HEK293 (cell line): ENCODE results near the gene LAMA5.

Experiments
- CTCF ChIA-PET: fragments of 350-600 bp; formaldehyde crosslinking; extraction: SDS; loops from one replicate; lab custom pipeline; 2021; ENCODE audit warnings: antibody characterized with exemption; lab: Yijun Ruan, JAX
- POLR2A ChIA-PET: fragments of 300-600 bp; formaldehyde crosslinking; extraction: SDS; loops from one replicate; lab custom pipeline; 2020; ENCODE audit warnings: antibody characterized with exemption, inconsistent platforms; lab: Yijun Ruan, JAX
- H3K27ac ChIP-seq: fragments of 200-500 bp; sonication (Bioruptor generic); 2 replicates; pipeline ENCODE4 v1.5.1; 2014; ENCODE audit warnings: low read depth, low read length, control low read depth, inconsistent platforms; ENCODE audit errors: extremely low read depth
- H3K36me3 ChIP-seq, 2 experiments: fragments of 200-500 bp in 1 of 2; sonication (Bioruptor generic) in 1 of 2; 1 replicate in 1 of 2; 2 replicates in 1 of 2; pipeline ENCODE4 v1.5.1; 2014 to 2017; ENCODE audit warnings: inconsistent platforms in 2 of 2, low read length in 2 of 2; ENCODE audit not compliant: control insufficient read depth in 2 of 2, insufficient read depth in 1 of 2
- H3K4me1 ChIP-seq: fragments of 200-500 bp; sonication (Bioruptor generic); 2 replicates; pipeline ENCODE4 v1.5.1; 2014; ENCODE audit warnings: mild to moderate bottlenecking, low read length, inconsistent platforms; ENCODE audit not compliant: control insufficient read depth, insufficient read depth
- H3K4me3 ChIP-seq: 2 replicates; pipeline ENCODE4 v1.5.1; 2011; ENCODE audit warnings: low read depth, mild to moderate bottlenecking, control low read depth, low read length, moderate library complexity
- H3K9me3 ChIP-seq: fragments of 200-500 bp; sonication (Bioruptor generic); 2 replicates; pipeline ENCODE4 v1.5.1; 2014; ENCODE audit warnings: low read depth, low read length, inconsistent platforms; ENCODE audit not compliant: control insufficient read depth, insufficient read depth
- HOXA7 ChIP-seq: sonication (generic); formaldehyde crosslinking; IDR thresholded peaks from 2 replicates; pipeline ENCODE4 v1.8.1; 2022; ENCODE audit warnings: missing genetic modification reagents, borderline replicate concordance
- RBAK ChIP-seq: fragments of 450-650 bp; formaldehyde crosslinking; IDR thresholded peaks from 2 replicates; pipeline ENCODE4 v1.5.1; 2016; ENCODE audit warnings: missing biosample characterization, missing genetic modification characterization
- REPIN1 ChIP-seq: fragments of 450-650 bp; formaldehyde crosslinking; IDR thresholded peaks from 2 replicates; pipeline ENCODE4 v1.5.1; 2017; ENCODE audit warnings: missing biosample characterization, missing genetic modification characterization, low read depth
- SP2 ChIP-seq: fragments of 450-650 bp; formaldehyde crosslinking; IDR thresholded peaks from 2 replicates; pipeline ENCODE4 v1.5.1; 2016; ENCODE audit warnings: missing biosample characterization, missing genetic modification characterization
- SP3 ChIP-seq: fragments of 450-650 bp; formaldehyde crosslinking; IDR thresholded peaks from 2 replicates; pipeline ENCODE4 v1.5.1; 2016; ENCODE audit warnings: missing biosample characterization, missing genetic modification characterization
- TCF7L2 ChIP-seq: IDR thresholded peaks from 2 replicates; pipeline ENCODE4 v1.6.1; 2011; ENCODE audit warnings: low read depth, mild to moderate bottlenecking, inconsistent platforms, low read length, moderate library complexity, borderline replicate concordance
- ZBTB17 ChIP-seq: fragments of 450-650 bp; formaldehyde crosslinking; IDR thresholded peaks from 2 replicates; pipeline ENCODE4 v1.5.1; 2016; ENCODE audit warnings: missing biosample characterization, missing genetic modification characterization
- ZBTB7A ChIP-seq: fragments of 450-650 bp; formaldehyde crosslinking; IDR thresholded peaks from 2 replicates; pipeline ENCODE4 v1.5.1; 2016; ENCODE audit warnings: low read depth, missing biosample characterization, missing genetic modification characterization
- ZNF140 ChIP-seq: fragments of 450-650 bp; formaldehyde crosslinking; IDR thresholded peaks from 2 replicates; pipeline ENCODE4 v1.5.1; 2016; ENCODE audit warnings: missing biosample characterization, missing genetic modification characterization
- ZNF2 ChIP-seq: fragments of 450-650 bp; formaldehyde crosslinking; IDR thresholded peaks from 2 replicates; pipeline ENCODE4 v1.5.1; 2016; ENCODE audit warnings: missing biosample characterization, missing genetic modification characterization
- ZNF24 ChIP-seq: fragments of 450-650 bp; formaldehyde crosslinking; IDR thresholded peaks from 2 replicates; pipeline ENCODE4 v1.5.1; 2016; ENCODE audit warnings: missing biosample characterization, missing genetic modification characterization
- ZNF248 ChIP-seq: fragments of 450-650 bp; formaldehyde crosslinking; IDR thresholded peaks from 2 replicates; pipeline ENCODE4 v1.5.1; 2017; ENCODE audit warnings: missing biosample characterization, missing genetic modification characterization
- ZNF274 ChIP-seq, 2 experiments: fragments of 200-500 bp in 1 of 2; fragments of 450-650 bp in 1 of 2; sonication (Bioruptor generic) in 1 of 2; formaldehyde crosslinking in 1 of 2; IDR thresholded peaks; 2 replicates each; pipeline versions ENCODE4 v1.5.1 to v1.6.1; 2014 to 2016; ENCODE audit warnings: borderline replicate concordance in 1 of 2, inconsistent platforms in 1 of 2, low read length in 1 of 2, missing biosample characterization in 1 of 2, missing genetic modification characterization in 1 of 2
- ZNF335 ChIP-seq: fragments of 450-650 bp; formaldehyde crosslinking; conservative IDR thresholded peaks from 2 replicates; pipeline ENCODE4 v1.5.1; 2016; ENCODE audit warnings: missing biosample characterization, missing genetic modification characterization
- ZNF37A ChIP-seq: fragments of 450-650 bp; IDR thresholded peaks from 2 replicates; pipeline ENCODE4 v1.5.1; 2018; ENCODE audit warnings: missing biosample characterization, missing genetic modification characterization
- ZNF404 ChIP-seq: fragments of 450-650 bp; formaldehyde crosslinking; IDR thresholded peaks from 2 replicates; pipeline ENCODE4 v1.5.1; 2017; ENCODE audit warnings: missing biosample characterization, missing genetic modification characterization
- ZNF571 ChIP-seq: fragments of 450-650 bp; formaldehyde crosslinking; IDR thresholded peaks from 2 replicates; pipeline ENCODE4 v1.5.0; 2017; ENCODE audit warnings: missing biosample characterization, missing genetic modification characterization
- ZNF670 ChIP-seq: fragments of 450-650 bp; formaldehyde crosslinking; IDR thresholded peaks from 2 replicates; pipeline ENCODE4 v1.5.1; 2016; ENCODE audit warnings: missing biosample characterization, missing genetic modification characterization, low read depth
- ZNF776 ChIP-seq: fragments of 450-650 bp; formaldehyde crosslinking; IDR thresholded peaks from 2 replicates; pipeline ENCODE4 v1.5.0; 2017; ENCODE audit warnings: missing biosample characterization, missing genetic modification characterization, borderline replicate concordance
- ZNF791 ChIP-seq: fragments of 450-650 bp; formaldehyde crosslinking; IDR thresholded peaks from 2 replicates; pipeline ENCODE4 v1.5.1; 2016; ENCODE audit warnings: missing biosample characterization, missing genetic modification characterization
- ZNF830 ChIP-seq: fragments of 450-650 bp; IDR thresholded peaks from 2 replicates; pipeline ENCODE4 v1.5.0; 2018; ENCODE audit warnings: missing biosample characterization, missing genetic modification characterization, low read depth, mild to moderate bottlenecking, moderate library complexity
- ZNF837 ChIP-seq: fragments of 450-650 bp; formaldehyde crosslinking; IDR thresholded peaks from 2 replicates; pipeline ENCODE4 v1.5.1; 2016; ENCODE audit warnings: missing biosample characterization, missing genetic modification characterization
- TF ChIP-seq, protein P1 (sequence below): fragments of 450-650 bp; formaldehyde crosslinking; IDR thresholded peaks from 2 replicates; pipeline ENCODE4 v1.5.1; 2016; ENCODE audit warnings: missing biosample characterization, missing genetic modification characterization, borderline replicate concordance
- TF ChIP-seq, protein P2 (sequence below): fragments of 450-650 bp; formaldehyde crosslinking; IDR thresholded peaks from 2 replicates; pipeline ENCODE4; 2016; ENCODE audit warnings: missing biosample characterization, missing genetic modification characterization
- TF ChIP-seq, protein P3 (sequence below): fragments of 450-650 bp; formaldehyde crosslinking; IDR thresholded peaks from 2 replicates; pipeline ENCODE4 v1.5.1; 2016; ENCODE audit warnings: missing biosample characterization, missing genetic modification characterization
- TF ChIP-seq, protein P4 (sequence below): fragments of 450-650 bp; formaldehyde crosslinking; IDR thresholded peaks from 2 replicates; pipeline ENCODE4 v1.5.1; 2016; ENCODE audit warnings: missing biosample characterization, missing genetic modification characterization

Gene LAMA5

DNA sequence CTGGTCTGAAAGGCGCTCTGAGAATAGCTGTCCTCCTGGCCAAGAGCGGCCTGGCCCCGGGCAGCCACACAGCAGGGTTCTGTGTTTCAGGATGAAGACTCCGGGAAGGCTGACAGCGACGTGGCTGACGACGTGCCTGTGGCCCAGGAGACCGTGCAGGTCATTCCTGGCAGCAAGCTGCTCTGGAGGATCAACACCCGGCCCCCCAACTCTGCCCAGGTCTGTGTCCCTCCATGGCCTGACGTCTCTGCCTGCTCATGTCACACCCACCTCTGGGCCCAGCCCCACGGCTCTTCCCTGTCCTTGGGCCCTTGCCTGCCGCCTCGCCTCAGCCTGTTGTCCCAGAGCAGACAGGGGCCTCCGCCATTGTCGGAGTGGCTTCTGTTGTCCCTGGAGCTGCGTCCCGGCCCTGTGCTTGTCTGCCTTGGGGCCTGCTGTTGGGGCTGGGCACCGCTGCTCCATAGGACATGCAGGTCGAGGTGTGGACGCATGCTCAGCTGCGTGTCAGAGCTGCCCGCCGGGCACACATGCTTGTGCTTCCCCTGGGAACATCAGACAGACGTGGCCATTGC is 80.5 kb downstream of the LAMA5 start:
- no peak overlapping the region for H3K4me3 ChIP-seq
- H3K36me3 ChIP-seq: peaks cover 13 to 82% of the 10 kb centered on the region in 2 experiments; a peak in 2 of 3 replicates
- no peak for TF ChIP-seq ZNF776 (tag by site-specific recombination)
- TF ChIP-seq, protein P1, sequence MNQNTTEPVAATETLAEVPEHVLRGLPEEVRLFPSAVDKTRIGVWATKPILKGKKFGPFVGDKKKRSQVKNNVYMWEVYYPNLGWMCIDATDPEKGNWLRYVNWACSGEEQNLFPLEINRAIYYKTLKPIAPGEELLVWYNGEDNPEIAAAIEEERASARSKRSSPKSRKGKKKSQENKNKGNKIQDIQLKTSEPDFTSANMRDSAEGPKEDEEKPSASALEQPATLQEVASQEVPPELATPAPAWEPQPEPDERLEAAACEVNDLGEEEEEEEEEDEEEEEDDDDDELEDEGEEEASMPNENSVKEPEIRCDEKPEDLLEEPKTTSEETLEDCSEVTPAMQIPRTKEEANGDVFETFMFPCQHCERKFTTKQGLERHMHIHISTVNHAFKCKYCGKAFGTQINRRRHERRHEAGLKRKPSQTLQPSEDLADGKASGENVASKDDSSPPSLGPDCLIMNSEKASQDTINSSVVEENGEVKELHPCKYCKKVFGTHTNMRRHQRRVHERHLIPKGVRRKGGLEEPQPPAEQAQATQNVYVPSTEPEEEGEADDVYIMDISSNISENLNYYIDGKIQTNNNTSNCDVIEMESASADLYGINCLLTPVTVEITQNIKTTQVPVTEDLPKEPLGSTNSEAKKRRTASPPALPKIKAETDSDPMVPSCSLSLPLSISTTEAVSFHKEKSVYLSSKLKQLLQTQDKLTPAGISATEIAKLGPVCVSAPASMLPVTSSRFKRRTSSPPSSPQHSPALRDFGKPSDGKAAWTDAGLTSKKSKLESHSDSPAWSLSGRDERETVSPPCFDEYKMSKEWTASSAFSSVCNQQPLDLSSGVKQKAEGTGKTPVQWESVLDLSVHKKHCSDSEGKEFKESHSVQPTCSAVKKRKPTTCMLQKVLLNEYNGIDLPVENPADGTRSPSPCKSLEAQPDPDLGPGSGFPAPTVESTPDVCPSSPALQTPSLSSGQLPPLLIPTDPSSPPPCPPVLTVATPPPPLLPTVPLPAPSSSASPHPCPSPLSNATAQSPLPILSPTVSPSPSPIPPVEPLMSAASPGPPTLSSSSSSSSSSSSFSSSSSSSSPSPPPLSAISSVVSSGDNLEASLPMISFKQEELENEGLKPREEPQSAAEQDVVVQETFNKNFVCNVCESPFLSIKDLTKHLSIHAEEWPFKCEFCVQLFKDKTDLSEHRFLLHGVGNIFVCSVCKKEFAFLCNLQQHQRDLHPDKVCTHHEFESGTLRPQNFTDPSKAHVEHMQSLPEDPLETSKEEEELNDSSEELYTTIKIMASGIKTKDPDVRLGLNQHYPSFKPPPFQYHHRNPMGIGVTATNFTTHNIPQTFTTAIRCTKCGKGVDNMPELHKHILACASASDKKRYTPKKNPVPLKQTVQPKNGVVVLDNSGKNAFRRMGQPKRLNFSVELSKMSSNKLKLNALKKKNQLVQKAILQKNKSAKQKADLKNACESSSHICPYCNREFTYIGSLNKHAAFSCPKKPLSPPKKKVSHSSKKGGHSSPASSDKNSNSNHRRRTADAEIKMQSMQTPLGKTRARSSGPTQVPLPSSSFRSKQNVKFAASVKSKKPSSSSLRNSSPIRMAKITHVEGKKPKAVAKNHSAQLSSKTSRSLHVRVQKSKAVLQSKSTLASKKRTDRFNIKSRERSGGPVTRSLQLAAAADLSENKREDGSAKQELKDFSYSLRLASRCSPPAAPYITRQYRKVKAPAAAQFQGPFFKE (tag by site-specific recombination): no peak
- no peak for TF ChIP-seq SP2
- TF ChIP-seq ZNF37A: no peak
- TF ChIP-seq ZNF830 (tag by site-specific recombination): no peak
- no peak for TF ChIP-seq ZNF2
- TF ChIP-seq, protein P2, sequence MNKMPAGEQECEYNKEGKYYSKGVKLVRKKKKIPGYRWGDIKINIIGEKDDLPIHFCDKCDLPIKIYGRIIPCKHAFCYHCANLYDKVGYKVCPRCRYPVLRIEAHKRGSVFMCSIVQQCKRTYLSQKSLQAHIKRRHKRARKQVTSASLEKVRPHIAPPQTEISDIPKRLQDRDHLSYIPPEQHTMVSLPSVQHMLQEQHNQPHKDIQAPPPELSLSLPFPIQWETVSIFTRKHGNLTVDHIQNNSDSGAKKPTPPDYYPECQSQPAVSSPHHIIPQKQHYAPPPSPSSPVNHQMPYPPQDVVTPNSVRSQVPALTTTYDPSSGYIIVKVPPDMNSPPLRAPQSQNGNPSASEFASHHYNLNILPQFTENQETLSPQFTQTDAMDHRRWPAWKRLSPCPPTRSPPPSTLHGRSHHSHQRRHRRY (tag by site-specific recombination): no peak
- no peak for TF ChIP-seq ZNF274 (IDR thresholded peaks at IDR 0.05; ENCODE audit: low read length)
- TF ChIP-seq ZNF274 (tag by site-specific recombination; IDR thresholded peaks at IDR 0.05; ENCODE audit: borderline replicate concordance): no peak
- no peak for TF ChIP-seq SP3 (tag by site-specific recombination)
- no peak for TF ChIP-seq ZBTB17 (tag by site-specific recombination)
- TF ChIP-seq HOXA7 (CRISPR knock-in tag): no peak
- TF ChIP-seq ZNF248 (tag by site-specific recombination): no peak
- TF ChIP-seq ZNF837 (tag by site-specific recombination): no peak
- no peak for TF ChIP-seq ZNF670 (tag by site-specific recombination)
- no peak for TF ChIP-seq ZNF571 (tag by site-specific recombination)
- no peak for TF ChIP-seq RBAK (tag by site-specific recombination)
- TF ChIP-seq, protein P3, sequence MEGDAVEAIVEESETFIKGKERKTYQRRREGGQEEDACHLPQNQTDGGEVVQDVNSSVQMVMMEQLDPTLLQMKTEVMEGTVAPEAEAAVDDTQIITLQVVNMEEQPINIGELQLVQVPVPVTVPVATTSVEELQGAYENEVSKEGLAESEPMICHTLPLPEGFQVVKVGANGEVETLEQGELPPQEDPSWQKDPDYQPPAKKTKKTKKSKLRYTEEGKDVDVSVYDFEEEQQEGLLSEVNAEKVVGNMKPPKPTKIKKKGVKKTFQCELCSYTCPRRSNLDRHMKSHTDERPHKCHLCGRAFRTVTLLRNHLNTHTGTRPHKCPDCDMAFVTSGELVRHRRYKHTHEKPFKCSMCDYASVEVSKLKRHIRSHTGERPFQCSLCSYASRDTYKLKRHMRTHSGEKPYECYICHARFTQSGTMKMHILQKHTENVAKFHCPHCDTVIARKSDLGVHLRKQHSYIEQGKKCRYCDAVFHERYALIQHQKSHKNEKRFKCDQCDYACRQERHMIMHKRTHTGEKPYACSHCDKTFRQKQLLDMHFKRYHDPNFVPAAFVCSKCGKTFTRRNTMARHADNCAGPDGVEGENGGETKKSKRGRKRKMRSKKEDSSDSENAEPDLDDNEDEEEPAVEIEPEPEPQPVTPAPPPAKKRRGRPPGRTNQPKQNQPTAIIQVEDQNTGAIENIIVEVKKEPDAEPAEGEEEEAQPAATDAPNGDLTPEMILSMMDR (tag by site-specific recombination): no peak
- H3K9me3 ChIP-seq: no peaks in the 10 kb centered on the region
- ChIA-PET POLR2A (no interaction called here), CTCF (no interaction called here)
- H3K4me1 ChIP-seq: no peaks in the 10 kb centered on the region
- H3K27ac ChIP-seq: no peak overlapping the region

DNA sequence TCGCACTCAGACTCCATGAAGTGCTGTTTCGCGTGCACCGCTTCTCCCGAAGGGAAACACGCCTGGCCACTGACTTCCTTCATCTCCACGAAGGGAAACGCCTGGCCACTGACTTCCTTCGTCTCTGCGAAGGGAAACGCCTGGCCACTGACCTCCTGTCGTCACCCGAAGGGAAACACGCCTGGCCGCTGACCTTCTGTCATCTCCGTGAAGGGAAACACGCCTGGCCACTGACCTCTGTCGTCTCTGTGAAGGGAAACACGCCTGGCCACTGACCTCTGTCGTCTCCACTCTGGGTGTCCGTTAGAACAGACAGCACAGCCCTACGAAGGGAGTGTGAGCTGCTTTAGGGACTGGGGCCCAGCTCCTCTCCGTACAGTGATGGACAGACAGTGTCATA is 81.4 kb downstream of the LAMA5 start:
- POLR2A ChIA-PET: no interaction called here
- peaks cover 15 to 84% of the 10 kb centered on the region in 2 experiments; a peak in 2 of 3 replicates for H3K36me3 ChIP-seq
- TF ChIP-seq TCF7L2: no peak
- no peak for TF ChIP-seq ZNF24
- TF ChIP-seq REPIN1 (tag by site-specific recombination): no peak
- TF ChIP-seq HOXA7 (CRISPR knock-in tag): no peak
- no peak for TF ChIP-seq ZBTB7A
- TF ChIP-seq ZNF791 (tag by site-specific recombination): no peak
- no peak for TF ChIP-seq ZNF404 (tag by site-specific recombination)
- TF ChIP-seq ZNF335 (tag by site-specific recombination): no peak
- no peak for TF ChIP-seq ZNF2
- TF ChIP-seq ZNF140 (tag by site-specific recombination): no peak
- TF ChIP-seq, protein P4, sequence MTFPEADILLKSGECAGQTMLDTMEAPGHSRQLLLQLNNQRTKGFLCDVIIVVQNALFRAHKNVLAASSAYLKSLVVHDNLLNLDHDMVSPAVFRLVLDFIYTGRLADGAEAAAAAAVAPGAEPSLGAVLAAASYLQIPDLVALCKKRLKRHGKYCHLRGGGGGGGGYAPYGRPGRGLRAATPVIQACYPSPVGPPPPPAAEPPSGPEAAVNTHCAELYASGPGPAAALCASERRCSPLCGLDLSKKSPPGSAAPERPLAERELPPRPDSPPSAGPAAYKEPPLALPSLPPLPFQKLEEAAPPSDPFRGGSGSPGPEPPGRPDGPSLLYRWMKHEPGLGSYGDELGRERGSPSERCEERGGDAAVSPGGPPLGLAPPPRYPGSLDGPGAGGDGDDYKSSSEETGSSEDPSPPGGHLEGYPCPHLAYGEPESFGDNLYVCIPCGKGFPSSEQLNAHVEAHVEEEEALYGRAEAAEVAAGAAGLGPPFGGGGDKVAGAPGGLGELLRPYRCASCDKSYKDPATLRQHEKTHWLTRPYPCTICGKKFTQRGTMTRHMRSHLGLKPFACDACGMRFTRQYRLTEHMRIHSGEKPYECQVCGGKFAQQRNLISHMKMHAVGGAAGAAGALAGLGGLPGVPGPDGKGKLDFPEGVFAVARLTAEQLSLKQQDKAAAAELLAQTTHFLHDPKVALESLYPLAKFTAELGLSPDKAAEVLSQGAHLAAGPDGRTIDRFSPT (tag by site-specific recombination): no peak

More for the DNA sequence above, 81.4 kb downstream of the LAMA5 start:
- H3K9me3 ChIP-seq: no peaks in the 10 kb centered on the region
- no peak overlapping the region for H3K4me3 ChIP-seq
- CTCF ChIA-PET: no interaction called here
- H3K27ac ChIP-seq: no peak overlapping the region
- no peaks in the 10 kb centered on the region for H3K4me1 ChIP-seq
